ENCODE data around the gene ITGBL1. TPM values are rescaled to one million over a fixed set of nuclear protein-coding genes. Genes with fewer than 3 reads are reported as not detected.

The ITGBL1 gene
- total RNA-seq, 1 experiment from 2014 or later = not detected

DNA sequence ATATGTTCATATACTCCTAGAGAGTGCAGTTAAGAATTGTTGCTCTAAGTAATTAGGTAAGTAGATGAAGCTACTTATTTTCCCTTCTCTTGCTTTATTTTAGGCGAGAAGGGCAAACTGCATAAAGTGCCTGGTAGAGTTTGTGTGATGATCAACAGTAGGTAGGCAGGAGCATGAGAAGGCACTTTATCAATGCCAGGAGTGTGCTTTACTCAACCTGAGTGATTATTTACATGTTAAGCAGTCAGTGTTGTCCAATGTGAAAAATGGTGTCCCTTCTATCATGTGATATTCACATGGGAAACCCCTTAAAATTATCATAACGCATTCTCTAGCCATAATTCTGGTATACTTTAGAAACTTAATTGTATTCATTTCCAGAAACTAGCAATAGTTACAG, 294.0 kb downstream of the ITGBL1 start:
- CTCF ChIA-PET = no interaction called here
- no peak for DNase-seq
- no peaks in the 10 kb centered on the region for H3K36me3 ChIP-seq (ENCODE audit: control insufficient read depth, insufficient read depth, low read length)
- TF ChIP-seq, protein P1, sequence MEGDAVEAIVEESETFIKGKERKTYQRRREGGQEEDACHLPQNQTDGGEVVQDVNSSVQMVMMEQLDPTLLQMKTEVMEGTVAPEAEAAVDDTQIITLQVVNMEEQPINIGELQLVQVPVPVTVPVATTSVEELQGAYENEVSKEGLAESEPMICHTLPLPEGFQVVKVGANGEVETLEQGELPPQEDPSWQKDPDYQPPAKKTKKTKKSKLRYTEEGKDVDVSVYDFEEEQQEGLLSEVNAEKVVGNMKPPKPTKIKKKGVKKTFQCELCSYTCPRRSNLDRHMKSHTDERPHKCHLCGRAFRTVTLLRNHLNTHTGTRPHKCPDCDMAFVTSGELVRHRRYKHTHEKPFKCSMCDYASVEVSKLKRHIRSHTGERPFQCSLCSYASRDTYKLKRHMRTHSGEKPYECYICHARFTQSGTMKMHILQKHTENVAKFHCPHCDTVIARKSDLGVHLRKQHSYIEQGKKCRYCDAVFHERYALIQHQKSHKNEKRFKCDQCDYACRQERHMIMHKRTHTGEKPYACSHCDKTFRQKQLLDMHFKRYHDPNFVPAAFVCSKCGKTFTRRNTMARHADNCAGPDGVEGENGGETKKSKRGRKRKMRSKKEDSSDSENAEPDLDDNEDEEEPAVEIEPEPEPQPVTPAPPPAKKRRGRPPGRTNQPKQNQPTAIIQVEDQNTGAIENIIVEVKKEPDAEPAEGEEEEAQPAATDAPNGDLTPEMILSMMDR (IDR thresholded peaks at IDR 0.05; ENCODE audit: insufficient read depth in 1 of 2, low read depth in 1 of 2, low read length in 1 of 2, severe bottlenecking in 1 of 2, unreplicated experiment in 1 of 2) = no peak
- H3K9me3 ChIP-seq = no peaks in the 10 kb centered on the region
- Mint-ChIP-seq H3K27ac (ENCODE audit: unreplicated experiment) (no peak overlapping the region), H3K27me3 (ENCODE audit: insufficient read depth, unreplicated experiment) (peaks cover 7% of the 10 kb centered on the region), H3K9me3 (ENCODE audit: unreplicated experiment) (no peaks in the 10 kb centered on the region), H3K36me3 (ENCODE audit: insufficient read depth, unreplicated experiment) (no peaks in the 10 kb centered on the region), H3K4me3 (ENCODE audit: unreplicated experiment) (no peak overlapping the region), H3K4me1 (ENCODE audit: low read depth, unreplicated experiment) (no peaks in the 10 kb centered on the region)
- intact Hi-C loops (cut with micrococcal nuclease; ENCODE audit: unreplicated experiment) = no loop called here
- H3K4me1 ChIP-seq = peaks cover 3% of the 10 kb centered on the region; the same call in 1 of the 2 replicates
- POLR2A ChIA-PET = no interaction called here
- no TSS peak for BruUV-seq (replicated peaks)
- no peaks in the 10 kb centered on the region for H3K27me3 ChIP-seq (replicated peaks; ENCODE audit: control insufficient read depth, insufficient read depth, low read length)
- H3K4me3 ChIP-seq (ENCODE audit: low read depth, low read length) = no peak overlapping the region

GRCh38 chr13:101747039-101747438, 294.6 kb downstream of the ITGBL1 start:
- no peak overlapping the region for H3K4me3 ChIP-seq (ENCODE audit: low read depth, low read length)
- H3K27me3 ChIP-seq (replicated peaks; ENCODE audit: control insufficient read depth, insufficient read depth, low read length) = no peaks in the 10 kb centered on the region
- no peaks in the 10 kb centered on the region for H3K4me1 Mint-ChIP-seq (ENCODE audit: low read depth, unreplicated experiment)
- H3K4me3 Mint-ChIP-seq (ENCODE audit: unreplicated experiment) = no peak overlapping the region
- no TSS peak for BruUV-seq (replicated peaks)
- no peak for DNase-seq
- POLR2A ChIA-PET = no interaction called here
- TF ChIP-seq, protein P1 (IDR thresholded peaks at IDR 0.05; ENCODE audit: insufficient read depth in 1 of 2, low read depth in 1 of 2, low read length in 1 of 2, severe bottlenecking in 1 of 2, unreplicated experiment in 1 of 2) = no peak
- no peak overlapping the region for H3K27ac Mint-ChIP-seq (ENCODE audit: unreplicated experiment)
- no peaks in the 10 kb centered on the region for H3K9me3 Mint-ChIP-seq (ENCODE audit: unreplicated experiment)
- no peaks in the 10 kb centered on the region for H3K36me3 ChIP-seq (ENCODE audit: control insufficient read depth, insufficient read depth, low read length)
- no peaks in the 10 kb centered on the region for H3K9me3 ChIP-seq
- H3K36me3 Mint-ChIP-seq (ENCODE audit: insufficient read depth, unreplicated experiment) = no peaks in the 10 kb centered on the region
- CTCF ChIA-PET = interaction anchor here (0.6 kb wide), 1 partner anchor 861 kb away, joined by 3 read pairs; no protein-coding TSS in a partner anchor
- intact Hi-C loops (cut with micrococcal nuclease; ENCODE audit: unreplicated experiment) = no loop called here
- H3K4me1 ChIP-seq = peaks cover 3% of the 10 kb centered on the region; the same call in 1 of the 2 replicates
- H3K27me3 Mint-ChIP-seq (ENCODE audit: insufficient read depth, unreplicated experiment) = peaks cover 7% of the 10 kb centered on the region

- Mint-ChIP-seq H3K27me3 (ENCODE audit: insufficient read depth, unreplicated experiment) (peaks cover 7% of the 10 kb centered on the region), H3K9me3 (ENCODE audit: unreplicated experiment) (no peaks in the 10 kb centered on the region), H3K27ac (ENCODE audit: unreplicated experiment) (no peak overlapping the region), H3K4me1 (ENCODE audit: low read depth, unreplicated experiment) (no peaks in the 10 kb centered on the region), H3K36me3 (ENCODE audit: insufficient read depth, unreplicated experiment) (no peaks in the 10 kb centered on the region), H3K4me3 (ENCODE audit: unreplicated experiment) (no peak overlapping the region)
- ChIA-PET CTCF (no interaction called here), POLR2A (no interaction called here)
- H3K4me1 ChIP-seq = no peaks in the 10 kb centered on the region
- BruUV-seq (replicated peaks) = no TSS peak
- intact Hi-C loops (cut with micrococcal nuclease; ENCODE audit: unreplicated experiment) = no loop called here
- no peaks in the 10 kb centered on the region for H3K9me3 ChIP-seq
- H3K36me3 ChIP-seq (ENCODE audit: control insufficient read depth, insufficient read depth, low read length) = no peaks in the 10 kb centered on the region
- no peak for DNase-seq
- TF ChIP-seq, protein P1 (IDR thresholded peaks at IDR 0.05; ENCODE audit: insufficient read depth in 1 of 2, low read depth in 1 of 2, low read length in 1 of 2, severe bottlenecking in 1 of 2, unreplicated experiment in 1 of 2) = no peak
- no peak overlapping the region for H3K4me3 ChIP-seq (ENCODE audit: low read depth, low read length)
- no peaks in the 10 kb centered on the region for H3K27me3 ChIP-seq (replicated peaks; ENCODE audit: control insufficient read depth, insufficient read depth, low read length)
Measured at GRCh38 chr13:101749584-101749983, 297.1 kb downstream of the ITGBL1 start.

Measured in Caco-2 (cell line).